SH-SY5Y (cell line): ENCODE results near the gene POLE.

Source experiments
- GATA2 ChIP-seq: IDR thresholded peaks from 2 replicates; pipeline ENCODE4 v1.6.1; 2011; ENCODE audit warnings: mild to moderate bottlenecking, low read depth, low read length
- GATA3 ChIP-seq: IDR thresholded peaks from 2 replicates; pipeline ENCODE4 v1.6.1; 2011; ENCODE audit warnings: low read depth, mild to moderate bottlenecking, low read length, moderate library complexity

GRCh38 chr12:132593521-132593920 is 93.6 kb downstream of the POLE start:
- TF ChIP-seq GATA2 (no peak), GATA3 (no peak)
